Testis (tissue), 2 donors: Measurements from ENCODE around the gene SLC29A3.

Experiments
- POLR2A ChIP-seq: fragments of 450-650 bp; IDR thresholded peaks from one replicate; pipeline ENCODE4 v1.6.1; 2017; ENCODE audit warnings: antibody characterized with exemption, mild to moderate bottlenecking, moderate library complexity
- TF ChIP-seq, protein P1 (sequence below), 3 experiments: fragments of 450-650 bp in 2 of 3; fragments of 200-600 bp in 1 of 3; sonication (generic) in 1 of 3; IDR thresholded peaks; one replicate each; pipeline ENCODE4 v1.5.1; 2016 to 2019; ENCODE audit warnings: antibody characterized with exemption in 3 of 3, mild to moderate bottlenecking in 2 of 3, moderate library complexity in 1 of 3

DNA sequence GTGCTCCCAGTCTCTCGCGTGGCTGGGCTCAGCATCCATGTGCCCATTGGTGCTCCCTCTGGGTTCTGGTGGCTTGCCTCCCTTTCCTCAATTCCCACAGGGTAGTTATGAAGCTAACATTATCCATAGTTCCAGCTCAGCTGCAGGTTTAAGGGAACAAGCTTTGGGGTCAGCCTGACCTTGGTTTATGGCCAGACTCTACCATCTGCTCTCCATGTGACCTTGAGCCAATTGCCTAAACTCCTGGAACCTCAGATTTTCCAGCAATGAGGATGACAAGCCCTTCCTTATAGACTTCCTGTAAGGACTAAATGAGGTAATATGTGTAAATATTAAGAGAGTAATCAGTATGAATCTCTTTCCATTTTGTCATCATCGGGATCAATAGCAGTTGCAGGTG is 10.1 kb upstream of the SLC29A3 start:
- TF ChIP-seq, protein P1, sequence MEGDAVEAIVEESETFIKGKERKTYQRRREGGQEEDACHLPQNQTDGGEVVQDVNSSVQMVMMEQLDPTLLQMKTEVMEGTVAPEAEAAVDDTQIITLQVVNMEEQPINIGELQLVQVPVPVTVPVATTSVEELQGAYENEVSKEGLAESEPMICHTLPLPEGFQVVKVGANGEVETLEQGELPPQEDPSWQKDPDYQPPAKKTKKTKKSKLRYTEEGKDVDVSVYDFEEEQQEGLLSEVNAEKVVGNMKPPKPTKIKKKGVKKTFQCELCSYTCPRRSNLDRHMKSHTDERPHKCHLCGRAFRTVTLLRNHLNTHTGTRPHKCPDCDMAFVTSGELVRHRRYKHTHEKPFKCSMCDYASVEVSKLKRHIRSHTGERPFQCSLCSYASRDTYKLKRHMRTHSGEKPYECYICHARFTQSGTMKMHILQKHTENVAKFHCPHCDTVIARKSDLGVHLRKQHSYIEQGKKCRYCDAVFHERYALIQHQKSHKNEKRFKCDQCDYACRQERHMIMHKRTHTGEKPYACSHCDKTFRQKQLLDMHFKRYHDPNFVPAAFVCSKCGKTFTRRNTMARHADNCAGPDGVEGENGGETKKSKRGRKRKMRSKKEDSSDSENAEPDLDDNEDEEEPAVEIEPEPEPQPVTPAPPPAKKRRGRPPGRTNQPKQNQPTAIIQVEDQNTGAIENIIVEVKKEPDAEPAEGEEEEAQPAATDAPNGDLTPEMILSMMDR (IDR thresholded peaks at IDR 0.05) = no peak
- TF ChIP-seq POLR2A = no peak
